Right kidney (tissue), 9 donors: Measurements from ENCODE around the gene SPON1.
"Not testable (repeated sequence)": the region's sequence is repeated elsewhere in the genome, so short reads cannot be mapped to it uniquely, and the experiment has no call there.

Experiments
- DNase-seq: peaks from one replicate; pipeline ENCODE4 v3.0.0-alpha.2; 2016
- long read RNA-seq, 8 donors: transcript quantifications; one replicate each; lab custom pipeline, GENCODE V29; 2026

SPON1 gene
- long read RNA-seq, donor 1, full-length matches to known transcripts: 7 of 7 reads
- long read RNA-seq, donor 1, partial matches to known transcripts: 0 of 7 reads
- long read RNA-seq, donor 1, other reads (novel, unspliced or antisense): 0 of 7 reads
- long read RNA-seq, donor 2, full-length matches to known transcripts: 3 of 39 reads
- long read RNA-seq, donor 2, partial matches to known transcripts: 0 of 39 reads
- long read RNA-seq, donor 2, other reads (novel, unspliced or antisense): 36 of 39 reads
- long read RNA-seq, donor 3, full-length matches to known transcripts: 11 of 24 reads
- long read RNA-seq, donor 3, partial matches to known transcripts: 13 of 24 reads
- long read RNA-seq, donor 3, other reads (novel, unspliced or antisense): 0 of 24 reads
- long read RNA-seq, donor 4, full-length matches to known transcripts: 7 of 7 reads
- long read RNA-seq, donor 4, partial matches to known transcripts: 0 of 7 reads
- long read RNA-seq, donor 4, other reads (novel, unspliced or antisense): 0 of 7 reads
- long read RNA-seq, donor 5, full-length matches to known transcripts: 14 of 83 reads
- long read RNA-seq, donor 5, partial matches to known transcripts: 69 of 83 reads
- long read RNA-seq, donor 5, other reads (novel, unspliced or antisense): 0 of 83 reads
- long read RNA-seq, donor 6, full-length matches to known transcripts: 15 of 26 reads
- long read RNA-seq, donor 6, partial matches to known transcripts: 11 of 26 reads
- long read RNA-seq, donor 6, other reads (novel, unspliced or antisense): 0 of 26 reads
- long read RNA-seq, donor 7, full-length matches to known transcripts: 17 of 17 reads
- long read RNA-seq, donor 7, partial matches to known transcripts: 0 of 17 reads
- long read RNA-seq, donor 7, other reads (novel, unspliced or antisense): 0 of 17 reads
- long read RNA-seq, donor 8, full-length matches to known transcripts: 10 of 10 reads
- long read RNA-seq, donor 8, partial matches to known transcripts: 0 of 10 reads
- long read RNA-seq, donor 8, other reads (novel, unspliced or antisense): 0 of 10 reads

GRCh38 chr11:13962562-13963168, at the start of gene SPON1:
Gene SPON1 (plus strand): TSS chr11:13962723. CDS start chr11:13962905, 182 bp downstream.
- DNase-seq: peak; percentile 93

- no peak for DNase-seq
Observed at GRCh38 chr11:13917264-13917663, 45.3 kb upstream of the SPON1 start.

- DNase-seq: no peak
Observed at GRCh38 chr11:13917904-13918303, 44.6 kb upstream of the SPON1 start.

GRCh38 chr11:13920756-13921155, 41.8 kb upstream of the SPON1 start:
- DNase-seq: no peak

- no peak for DNase-seq
Observed at GRCh38 chr11:13921545-13921944, 41.0 kb upstream of the SPON1 start.

- DNase-seq: no peak
Observed at GRCh38 chr11:13923182-13923581, 39.3 kb upstream of the SPON1 start.

- no peak for DNase-seq
Observed at GRCh38 chr11:13923716-13924650, 38.5 kb upstream of the SPON1 start.

- no peak for DNase-seq
Observed at GRCh38 chr11:13924801-13925327, 37.7 kb upstream of the SPON1 start.

GRCh38 chr11:13926366-13926765, 36.2 kb upstream of the SPON1 start:
- DNase-seq: not testable (repeated sequence)

GRCh38 chr11:13926981-13927380, 35.5 kb upstream of the SPON1 start:
- DNase-seq: no peak

GRCh38 chr11:13927481-13927880, 35.0 kb upstream of the SPON1 start:
- DNase-seq: no peak

GRCh38 chr11:13928566-13929251, 33.8 kb upstream of the SPON1 start:
- peak; percentile 44 for DNase-seq

GRCh38 chr11:13929395-13929891, 33.1 kb upstream of the SPON1 start:
- peak; percentile 21 for DNase-seq

GRCh38 chr11:13931356-13931755, 31.2 kb upstream of the SPON1 start:
- DNase-seq: no peak

GRCh38 chr11:13937154-13937553, 25.4 kb upstream of the SPON1 start:
- DNase-seq: not testable (repeated sequence)

- not testable (repeated sequence) for DNase-seq
Observed at GRCh38 chr11:13938829-13939228, 23.7 kb upstream of the SPON1 start.

GRCh38 chr11:13939961-13940906, 22.3 kb upstream of the SPON1 start:
- DNase-seq: no peak

GRCh38 chr11:13940907-13941256, 21.6 kb upstream of the SPON1 start:
- DNase-seq: no peak

GRCh38 chr11:13941775-13942174, 20.7 kb upstream of the SPON1 start:
- DNase-seq: no peak
